GM18870 (cell line): ENCODE results near the gene HOTAIR.

Source experiments
- ATAC-seq: cut with Tn5 transposase; IDR thresholded peaks from one replicate; pipeline ENCODE4 v1.9.1; 2021; ENCODE audit warnings: moderate library complexity; ENCODE audit not compliant: unreplicated experiment

Gene HOTAIR

GRCh38 chr12:53974084-53975063, at the start of gene HOTAIR:
Gene HOTAIR, minus strand, starts transcription at chr12:53974954.
- ATAC-seq = no peak

- ATAC-seq = no peak
These were observed 49.4 kb upstream of the HOTAIR start for GRCh38 chr12:54024127-54024526.

- ATAC-seq = no peak
These were observed 48.5 kb upstream of the HOTAIR start for GRCh38 chr12:54022960-54023884.

GRCh38 chr12:54021432-54022013, 46.8 kb upstream of the HOTAIR start:
- no peak for ATAC-seq

- no peak for ATAC-seq
These were observed 46.0 kb upstream of the HOTAIR start for GRCh38 chr12:54020591-54021405.

GRCh38 chr12:54019924-54020590, 45.3 kb upstream of the HOTAIR start:
- no peak for ATAC-seq

- no peak for ATAC-seq
These were observed 44.5 kb upstream of the HOTAIR start for GRCh38 chr12:54019091-54019811.

- no peak for ATAC-seq
These were observed 43.8 kb upstream of the HOTAIR start for GRCh38 chr12:54018468-54018984.

GRCh38 chr12:54017878-54018467, 43.2 kb upstream of the HOTAIR start:
- ATAC-seq = peak; percentile 61

- ATAC-seq = peak; percentile 12
These were observed 42.5 kb upstream of the HOTAIR start for GRCh38 chr12:54017027-54017788.

- no peak for ATAC-seq
These were observed 41.8 kb upstream of the HOTAIR start for GRCh38 chr12:54016478-54016964.

- no peak for ATAC-seq
These were observed 41.3 kb upstream of the HOTAIR start for GRCh38 chr12:54016051-54016450.

GRCh38 chr12:54015018-54015931, 40.5 kb upstream of the HOTAIR start:
- no peak for ATAC-seq

- no peak for ATAC-seq
These were observed 39.7 kb upstream of the HOTAIR start for GRCh38 chr12:54014377-54015017.

- no peak for ATAC-seq
These were observed 38.1 kb upstream of the HOTAIR start for GRCh38 chr12:54012631-54013409.
